Endothelial cell of umbilical vein (primary cell): Measurements from ENCODE around the gene AGFG1. TPM values are rescaled to one million over a fixed set of nuclear protein-coding genes. Genes with fewer than 3 reads are reported as not detected.

Experiments
- BruUV-seq: library from RNA; stranded (reverse); fragments of 400-500 nt; replicated peaks from 2 replicates; lab custom pipeline; 2021; lab: Mats Ljungman, UMichigan
- CTCF ChIA-PET: fragments of 300-600, 350-600 bp; sonication (Branson Sonifier 250); formaldehyde crosslinking; loops from one replicate; lab custom pipeline; 2021; ENCODE audit warnings: antibody characterized with exemption, inconsistent platforms; lab: Charles Lee
- POLR2A ChIA-PET: fragments of 300-600, 350-600 bp; sonication (Branson Sonifier 250); formaldehyde crosslinking; loops from one replicate; lab custom pipeline; 2021; ENCODE audit warnings: antibody characterized with exemption, inconsistent platforms; lab: Charles Lee
- DNase-seq: peaks from one replicate; pipeline ENCODE4 v3.0.0-alpha.2; 2011; ENCODE audit warnings: low read depth, low spot score
- FAIRE-seq: peaks from 2 replicates; lab custom pipeline; 2011; peaks lifted over from hg19 to GRCh38; lab: Jason Lieb, UNC
- H2AFZ ChIP-seq: 2 replicates; pipeline ENCODE4 v1.6.0; 2012; ENCODE audit warnings: low read depth, low read length, control low read depth, inconsistent platforms
- H3K27ac ChIP-seq: 2 replicates; pipeline ENCODE4 v1.5.1; 2011; ENCODE audit warnings: low read depth, mild to moderate bottlenecking, control low read depth, low read length, moderate library complexity; ENCODE audit not compliant: insufficient read depth
- H3K27me3 ChIP-seq, 2 experiments: 2 replicates each; pipeline versions ENCODE4 v1.6.0 to v1.6.1; 2011; ENCODE audit warnings: low read length in 2 of 2, mixed read lengths in 1 of 2; ENCODE audit not compliant: control insufficient read depth in 2 of 2, insufficient read depth in 2 of 2
- H3K36me3 ChIP-seq, 2 experiments: 2 replicates in 1 of 2; 3 replicates in 1 of 2; pipeline ENCODE4 v1.5.1; 2011; ENCODE audit warnings: low read length in 2 of 2, mild to moderate bottlenecking in 1 of 2, moderate library complexity in 1 of 2; ENCODE audit not compliant: control insufficient read depth in 2 of 2, insufficient read depth in 2 of 2; ENCODE audit errors: extremely low read depth in 1 of 2
- H3K4me1 ChIP-seq: 3 replicates; pipeline ENCODE4 v1.5.1; 2011; ENCODE audit warnings: mild to moderate bottlenecking, low read length; ENCODE audit not compliant: control insufficient read depth, insufficient read depth; ENCODE audit errors: extremely low read depth
- H3K4me2 ChIP-seq: 2 replicates; pipeline ENCODE4 v1.6.1; 2011; ENCODE audit warnings: low read length, control low read depth, mixed read lengths; ENCODE audit not compliant: insufficient read depth
- H3K4me3 ChIP-seq, 3 experiments: fragments of 200-600 bp in 1 of 3; sonication (generic), shearing (Covaris generic) in 1 of 3; replicated peaks in 1 of 3; 2 replicates each; pipeline ENCODE4 v1.5.1; 2011 to 2016; ENCODE audit warnings: control low read depth in 3 of 3, low read length in 3 of 3, mild to moderate bottlenecking in 2 of 3, inconsistent platforms in 1 of 3, low read depth in 1 of 3, moderate library complexity in 1 of 3; ENCODE audit not compliant: insufficient read depth in 1 of 3
- H3K79me2 ChIP-seq: 2 replicates; pipeline ENCODE4 v1.6.0; 2012; ENCODE audit warnings: low read length, inconsistent platforms; ENCODE audit not compliant: control insufficient read depth, insufficient read depth
- H3K9ac ChIP-seq: replicated peaks from 2 replicates; pipeline ENCODE3; 2011; ENCODE audit warnings: low read length, control low read depth; ENCODE audit not compliant: insufficient read depth; ENCODE audit errors: extremely low read depth
- H3K9me1 ChIP-seq: replicated peaks from 3 replicates; pipeline ENCODE4 v1.6.0; 2011; ENCODE audit warnings: mild to moderate bottlenecking, low read length; ENCODE audit not compliant: control insufficient read depth, insufficient read depth; ENCODE audit errors: extremely low read depth
- H3K9me3 ChIP-seq: replicated peaks from 2 replicates; pipeline ENCODE4 v1.5.1; 2012; ENCODE audit warnings: low read length, inconsistent platforms; ENCODE audit not compliant: control insufficient read depth, insufficient read depth
- H4K20me1 ChIP-seq: replicated peaks from 2 replicates; pipeline ENCODE3; 2011; ENCODE audit warnings: mild to moderate bottlenecking, low read length; ENCODE audit not compliant: control insufficient read depth, insufficient read depth; ENCODE audit errors: extremely low read depth
- EZH2 ChIP-seq: IDR thresholded peaks from 2 replicates; pipeline ENCODE4 v1.6.1; 2012; ENCODE audit warnings: borderline replicate concordance, low read depth, mild to moderate bottlenecking, moderate library complexity, low read length, inconsistent platforms; ENCODE audit not compliant: severe bottlenecking
- FOS ChIP-seq: IDR thresholded peaks from 2 replicates; pipeline ENCODE4 v1.6.1; 2011; ENCODE audit warnings: mild to moderate bottlenecking, low read length, moderate library complexity, borderline replicate concordance; ENCODE audit not compliant: insufficient read depth
- GATA2 ChIP-seq: IDR thresholded peaks from 2 replicates; pipeline ENCODE4 v1.7.0; 2011; ENCODE audit warnings: low read depth, mild to moderate bottlenecking, moderate library complexity, mixed read lengths, low read length; ENCODE audit not compliant: insufficient read length, insufficient read depth
- JUN ChIP-seq: IDR thresholded peaks from 2 replicates; pipeline ENCODE4 v1.6.1; 2011; ENCODE audit warnings: borderline replicate concordance, low read depth; ENCODE audit not compliant: insufficient read length, insufficient read depth
- MAX ChIP-seq: IDR thresholded peaks from 2 replicates; pipeline ENCODE4 v1.6.1; 2011; ENCODE audit not compliant: insufficient read depth, insufficient read length
- MYC ChIP-seq: IDR thresholded peaks from one replicate; pipeline ENCODE4 v1.6.1; 2011; ENCODE audit warnings: mild to moderate bottlenecking, low read depth, low read length
- POLR2A ChIP-seq: IDR thresholded peaks from 2 replicates; pipeline ENCODE4 v1.6.1; 2012; ENCODE audit warnings: low read depth, mild to moderate bottlenecking, control low read depth, low read length
- POLR2AphosphoS5 ChIP-seq: IDR thresholded peaks from 2 replicates; pipeline ENCODE4 v1.6.1; 2012; ENCODE audit warnings: low read depth, mild to moderate bottlenecking, control low read depth, low read length, moderate library complexity; ENCODE audit not compliant: insufficient read depth
- dilution Hi-C: fragments of 300-500 bp; cut with MboI; formaldehyde crosslinking; loops from one replicate; pipeline ENCODE4 v1.15.0; 2019; ENCODE audit warnings: low sequenced_read_pairs; ENCODE audit not compliant: extremely low pct_ligation_motif_present
- intact Hi-C: fragments of 100-400 bp; cut with micrococcal nuclease; formaldehyde crosslinking; loops from one replicate; pipeline ENCODE4 v1.10.0; 2022
- polyA plus RNA-seq, 4 experiments: library from polyadenylated mRNA; depleted of rRNA in 3 of 4; stranded (reverse) in 3 of 4; unstranded in 1 of 4; fragments of >200 nt; gene quantifications; 2 replicates each; pipeline versions ENCODE4 v1.2.1 to v1.2.3, GENCODE V29; 2011 to 2012; ENCODE audit warnings: missing spikeins in 1 of 4
- total RNA-seq: library from RNA; stranded (reverse); gene quantifications from 2 replicates; pipeline ENCODE4 v1.2.3, GENCODE V29; 2021
- TF ChIP-seq, protein P1 (sequence below), 2 donors: IDR thresholded peaks; 1 replicate in 1 of 2; 2 replicates in 1 of 2; pipeline ENCODE4 v1.5.1; 2011; ENCODE audit warnings: low read length in 2 of 2, mild to moderate bottlenecking in 2 of 2, moderate library complexity in 2 of 2, control low read depth in 1 of 2, inconsistent platforms in 1 of 2, low read depth in 1 of 2; ENCODE audit not compliant: insufficient read depth in 1 of 2; ENCODE audit errors: extremely low read depth in 1 of 2

Gene AGFG1
- total and polyA plus RNA-seq, 2 donors (not counting 3 experiments of a cell fraction or from before 2014, with no cell fraction given), result 87.9 to 106 TPM

- Histone ChIP-seq H3K9ac (no peak overlapping the region), H3K4me2 (no peak overlapping the region), H3K79me2 (no peaks in the 10 kb centered on the region), H3K9me1 (no peaks in the 10 kb centered on the region), H4K20me1 (no peaks in the 10 kb centered on the region), H3K9me3 (no peaks in the 10 kb centered on the region), H3K27ac (no peak overlapping the region), H2AFZ (no peak overlapping the region), H3K27me3 (no peaks in the 10 kb centered on the region), H3K36me3 (no peaks in the 10 kb centered on the region), H3K4me3 (no peak overlapping the region), H3K4me1 (no peaks in the 10 kb centered on the region)
- CTCF ChIA-PET, result no interaction called here
- FAIRE-seq, result no peak
- intact Hi-C loops (no loop called here), dilution Hi-C loops (no loop called here)
- no peak for DNase-seq
- TF ChIP-seq, protein P1, sequence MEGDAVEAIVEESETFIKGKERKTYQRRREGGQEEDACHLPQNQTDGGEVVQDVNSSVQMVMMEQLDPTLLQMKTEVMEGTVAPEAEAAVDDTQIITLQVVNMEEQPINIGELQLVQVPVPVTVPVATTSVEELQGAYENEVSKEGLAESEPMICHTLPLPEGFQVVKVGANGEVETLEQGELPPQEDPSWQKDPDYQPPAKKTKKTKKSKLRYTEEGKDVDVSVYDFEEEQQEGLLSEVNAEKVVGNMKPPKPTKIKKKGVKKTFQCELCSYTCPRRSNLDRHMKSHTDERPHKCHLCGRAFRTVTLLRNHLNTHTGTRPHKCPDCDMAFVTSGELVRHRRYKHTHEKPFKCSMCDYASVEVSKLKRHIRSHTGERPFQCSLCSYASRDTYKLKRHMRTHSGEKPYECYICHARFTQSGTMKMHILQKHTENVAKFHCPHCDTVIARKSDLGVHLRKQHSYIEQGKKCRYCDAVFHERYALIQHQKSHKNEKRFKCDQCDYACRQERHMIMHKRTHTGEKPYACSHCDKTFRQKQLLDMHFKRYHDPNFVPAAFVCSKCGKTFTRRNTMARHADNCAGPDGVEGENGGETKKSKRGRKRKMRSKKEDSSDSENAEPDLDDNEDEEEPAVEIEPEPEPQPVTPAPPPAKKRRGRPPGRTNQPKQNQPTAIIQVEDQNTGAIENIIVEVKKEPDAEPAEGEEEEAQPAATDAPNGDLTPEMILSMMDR (IDR thresholded peaks at IDR 0.05; ENCODE audit: extremely low read depth in 1 of 2, insufficient read depth in 1 of 2, low read depth in 1 of 2, low read length in 2 of 2), result no peak
- no peak for TF ChIP-seq GATA2
- TF ChIP-seq POLR2A, result no peak
- no peak for TF ChIP-seq MAX
- no peak for TF ChIP-seq JUN
- no peak for TF ChIP-seq MYC
- TF ChIP-seq FOS, result no peak
- TF ChIP-seq POLR2AphosphoS5, result no peak
- no peak for TF ChIP-seq EZH2
- no TSS peak for BruUV-seq
- POLR2A ChIA-PET, result no interaction called here
Observed at GRCh38 chr2:227602358-227602757, 130.4 kb downstream of the AGFG1 start.
